Measurements from ENCODE around the gene FLOT2.

FLOT2 gene

DNA sequence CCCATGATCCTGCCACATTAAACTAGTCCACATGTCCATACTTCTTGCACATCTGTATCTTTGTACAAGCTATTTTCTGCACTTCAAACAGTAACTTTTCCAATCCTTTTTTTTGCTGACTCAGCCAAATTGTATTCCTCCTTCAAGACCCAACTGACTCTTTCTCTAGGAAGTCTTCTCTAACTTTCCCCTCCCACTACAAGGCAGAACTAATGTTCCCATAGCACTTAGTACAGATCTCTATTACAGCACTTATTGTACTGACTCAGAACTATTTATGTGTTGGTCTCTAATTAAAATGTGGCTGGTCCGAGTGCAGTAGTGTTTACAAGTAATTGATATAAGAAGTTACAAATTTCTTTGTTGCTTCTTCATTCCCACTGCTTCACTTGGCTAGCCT is 63.1 kb downstream of the FLOT2 start:
- Histone ChIP-seq H3K4me3 (ENCODE audit: low read depth, low read length) (no peak overlapping the region), H3K36me3 (replicated peaks) (peaks cover 8% of the 10 kb centered on the region), H3K27me3 (replicated peaks) (no peaks in the 10 kb centered on the region), H3K27ac (no peak overlapping the region)
- in situ Hi-C loops (cut with HindIII; ENCODE audit: low pct_ligation_motif_present, low sequenced_read_pairs) = no loop called here
- TF ChIP-seq, protein P1, sequence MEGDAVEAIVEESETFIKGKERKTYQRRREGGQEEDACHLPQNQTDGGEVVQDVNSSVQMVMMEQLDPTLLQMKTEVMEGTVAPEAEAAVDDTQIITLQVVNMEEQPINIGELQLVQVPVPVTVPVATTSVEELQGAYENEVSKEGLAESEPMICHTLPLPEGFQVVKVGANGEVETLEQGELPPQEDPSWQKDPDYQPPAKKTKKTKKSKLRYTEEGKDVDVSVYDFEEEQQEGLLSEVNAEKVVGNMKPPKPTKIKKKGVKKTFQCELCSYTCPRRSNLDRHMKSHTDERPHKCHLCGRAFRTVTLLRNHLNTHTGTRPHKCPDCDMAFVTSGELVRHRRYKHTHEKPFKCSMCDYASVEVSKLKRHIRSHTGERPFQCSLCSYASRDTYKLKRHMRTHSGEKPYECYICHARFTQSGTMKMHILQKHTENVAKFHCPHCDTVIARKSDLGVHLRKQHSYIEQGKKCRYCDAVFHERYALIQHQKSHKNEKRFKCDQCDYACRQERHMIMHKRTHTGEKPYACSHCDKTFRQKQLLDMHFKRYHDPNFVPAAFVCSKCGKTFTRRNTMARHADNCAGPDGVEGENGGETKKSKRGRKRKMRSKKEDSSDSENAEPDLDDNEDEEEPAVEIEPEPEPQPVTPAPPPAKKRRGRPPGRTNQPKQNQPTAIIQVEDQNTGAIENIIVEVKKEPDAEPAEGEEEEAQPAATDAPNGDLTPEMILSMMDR (IDR thresholded peaks at IDR 0.05; ENCODE audit: low read depth, low read length, missing control alignments) = no peak
- no peak for DNase-seq
